ENCODE data around the gene FGF12.

DNA sequence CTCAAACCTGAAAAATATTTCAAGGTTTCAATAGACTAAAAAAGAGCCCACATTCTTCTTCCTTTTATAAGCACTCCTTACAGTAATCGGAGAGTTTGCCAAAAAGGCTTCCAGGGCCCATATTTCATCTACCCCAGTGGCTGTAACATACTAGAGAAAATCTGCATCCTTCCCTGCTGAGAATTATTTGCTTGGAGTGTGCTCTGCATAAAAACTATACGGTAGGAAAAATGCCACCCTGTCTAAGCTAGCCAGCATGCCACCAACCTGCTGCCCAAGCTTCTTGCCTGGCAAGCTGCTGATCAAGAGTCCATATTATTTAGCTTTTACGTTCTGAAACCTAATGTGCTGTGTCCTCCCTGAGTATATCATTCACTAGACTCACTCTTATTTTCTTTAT is 107.1 kb downstream of the FGF12 start:
- TF ChIP-seq, protein P1, sequence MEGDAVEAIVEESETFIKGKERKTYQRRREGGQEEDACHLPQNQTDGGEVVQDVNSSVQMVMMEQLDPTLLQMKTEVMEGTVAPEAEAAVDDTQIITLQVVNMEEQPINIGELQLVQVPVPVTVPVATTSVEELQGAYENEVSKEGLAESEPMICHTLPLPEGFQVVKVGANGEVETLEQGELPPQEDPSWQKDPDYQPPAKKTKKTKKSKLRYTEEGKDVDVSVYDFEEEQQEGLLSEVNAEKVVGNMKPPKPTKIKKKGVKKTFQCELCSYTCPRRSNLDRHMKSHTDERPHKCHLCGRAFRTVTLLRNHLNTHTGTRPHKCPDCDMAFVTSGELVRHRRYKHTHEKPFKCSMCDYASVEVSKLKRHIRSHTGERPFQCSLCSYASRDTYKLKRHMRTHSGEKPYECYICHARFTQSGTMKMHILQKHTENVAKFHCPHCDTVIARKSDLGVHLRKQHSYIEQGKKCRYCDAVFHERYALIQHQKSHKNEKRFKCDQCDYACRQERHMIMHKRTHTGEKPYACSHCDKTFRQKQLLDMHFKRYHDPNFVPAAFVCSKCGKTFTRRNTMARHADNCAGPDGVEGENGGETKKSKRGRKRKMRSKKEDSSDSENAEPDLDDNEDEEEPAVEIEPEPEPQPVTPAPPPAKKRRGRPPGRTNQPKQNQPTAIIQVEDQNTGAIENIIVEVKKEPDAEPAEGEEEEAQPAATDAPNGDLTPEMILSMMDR (conservative IDR thresholded peaks at IDR 0.05; ENCODE audit: low read length), result no peak
- TF ChIP-seq EZH2phosphoT487 (IDR thresholded peaks at IDR 0.05; ENCODE audit: borderline replicate concordance, low read depth, low read length), result no peak

All from OCI-LY7 (cell line).